ENCODE results near the gene GPX2. TPM values are rescaled to one million over a fixed set of nuclear protein-coding genes. Genes with fewer than 3 reads are reported as not detected.

Gene GPX2
- total RNA-seq, 1 experiment from 2014 or later: 4.3 TPM

- no TSS peak for BruUV-seq (replicated peaks)
- no peaks in the 10 kb centered on the region for H3K36me3 ChIP-seq (ENCODE audit: low read depth, low read length)
- peak; percentile 100 for ATAC-seq
- H2AFZ ChIP-seq (ENCODE audit: low read length): no peak overlapping the region
- no peaks in the 10 kb centered on the region for H3F3A ChIP-seq (ENCODE audit: low read length, unreplicated experiment)
- no peak overlapping the region for H3K27ac ChIP-seq (ENCODE audit: low read length)
- H3K4me2 ChIP-seq (ENCODE audit: low read length): no peak overlapping the region
- intact Hi-C loops (cut with micrococcal nuclease): loop anchor here (5.0 to 10.0 kb wide), 5 partner anchors 70 to 547 kb away; no protein-coding TSS in a partner anchor
- DNase-seq: peak; percentile 88
- H3K9me2 ChIP-seq (replicated peaks; ENCODE audit: low read length): no peaks in the 10 kb centered on the region
- CTCF ChIA-PET: interaction anchor here (0.5 to 4.7 kb wide), 20 partner anchors 11 to 548 kb away, joined by 3 to 67 read pairs (median 4); no protein-coding TSS in a partner anchor
- H3K27me3 ChIP-seq (ENCODE audit: low read length): no peaks in the 10 kb centered on the region
- no peaks in the 10 kb centered on the region for H4K20me1 ChIP-seq (ENCODE audit: low read length)
- POLR2A ChIA-PET (ENCODE audit: unreplicated experiment): interaction anchor here (0.5 to 0.6 kb wide), 3 partner anchors 13 to 389 kb away, joined by 3 to 11 read pairs (median 4); no protein-coding TSS in a partner anchor
- no peak overlapping the region for H3K9ac ChIP-seq (ENCODE audit: low read length)
- no peaks in the 10 kb centered on the region for H3K79me2 ChIP-seq (ENCODE audit: low read length)
- H3K9me3 ChIP-seq (ENCODE audit: low read length): no peaks in the 10 kb centered on the region
- no peaks in the 10 kb centered on the region for H3K4me1 ChIP-seq (ENCODE audit: insufficient read depth, low read length)
- peak; percentile 85 for TF ChIP-seq CTCF (conservative IDR thresholded peaks at IDR 0.05; ENCODE audit: low read depth, low read length)
- TF ChIP-seq EZH2 (IDR thresholded peaks at IDR 0.05; ENCODE audit: low read length, unreplicated experiment): no peak
- no peak overlapping the region for H3K4me3 ChIP-seq (ENCODE audit: low read length)
Observed at GRCh38 chr14:64891839-64892375, 50.6 kb downstream of the GPX2 start.

DNA sequence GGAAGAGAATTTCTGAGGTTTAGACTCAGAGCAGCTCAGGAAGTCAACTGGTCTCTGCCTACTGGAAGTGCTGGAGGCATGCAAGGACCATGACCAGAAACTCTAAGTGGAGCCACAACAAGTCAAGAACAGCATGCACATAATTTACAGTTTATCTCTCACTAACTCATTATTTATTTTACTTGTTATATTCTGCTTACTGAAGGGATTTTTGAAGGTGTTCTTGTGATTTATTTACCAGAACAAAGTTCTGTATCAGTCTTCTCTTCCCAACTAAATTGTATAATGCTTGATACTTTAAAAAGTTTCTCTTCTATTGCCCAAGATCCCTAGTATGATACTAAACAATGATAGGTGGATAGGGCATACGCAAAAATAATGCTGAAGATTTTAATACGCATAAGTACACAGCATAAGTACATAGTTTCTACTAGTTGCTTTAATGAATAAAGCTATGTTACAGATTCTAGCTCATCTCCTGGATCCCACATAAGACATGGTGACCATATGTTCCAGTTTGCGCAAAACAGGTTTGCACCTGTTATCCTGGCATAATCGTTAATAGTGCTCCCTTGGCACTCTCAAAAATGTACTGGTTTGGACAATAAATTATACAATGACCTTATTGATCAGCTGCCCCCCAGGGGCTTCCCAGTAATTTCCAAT is 51.2 kb downstream of the GPX2 start:
- Histone ChIP-seq H3K79me2 (ENCODE audit: low read length) (no peaks in the 10 kb centered on the region), H3K36me3 (ENCODE audit: low read depth, low read length) (no peaks in the 10 kb centered on the region), H3K9me3 (ENCODE audit: low read length) (no peaks in the 10 kb centered on the region), H3K9me2 (replicated peaks; ENCODE audit: low read length) (no peaks in the 10 kb centered on the region), H3K27ac (ENCODE audit: low read length) (no peak overlapping the region), H3F3A (ENCODE audit: low read length, unreplicated experiment) (no peaks in the 10 kb centered on the region), H3K4me3 (ENCODE audit: low read length) (no peak overlapping the region), H4K20me1 (ENCODE audit: low read length) (no peaks in the 10 kb centered on the region), H3K4me2 (ENCODE audit: low read length) (no peak overlapping the region), H3K27me3 (ENCODE audit: low read length) (no peaks in the 10 kb centered on the region), H2AFZ (ENCODE audit: low read length) (no peak overlapping the region), H3K4me1 (ENCODE audit: insufficient read depth, low read length) (no peaks in the 10 kb centered on the region), H3K9ac (ENCODE audit: low read length) (no peak overlapping the region)
- CTCF ChIA-PET: interaction anchor here (0.5 to 4.7 kb wide), 15 partner anchors 8 to 547 kb away, joined by 3 to 67 read pairs (median 6); no protein-coding TSS in a partner anchor
- DNase-seq (no peak), ATAC-seq (peak; percentile 29)
- BruUV-seq (replicated peaks): no TSS peak
- POLR2A ChIA-PET (ENCODE audit: unreplicated experiment): interaction anchor here (0.5 to 0.6 kb wide), 3 partner anchors 14 to 110 kb away, joined by 3 to 6 read pairs (median 4); no protein-coding TSS in a partner anchor
- intact Hi-C loops (cut with micrococcal nuclease): loop anchor here (5.0 to 10.0 kb wide), 5 partner anchors 69 to 547 kb away; no protein-coding TSS in a partner anchor
- TF ChIP-seq CTCF (conservative IDR thresholded peaks at IDR 0.05; ENCODE audit: low read depth, low read length) (no peak), EZH2phosphoT487 (IDR thresholded peaks at IDR 0.05; ENCODE audit: borderline replicate concordance, low read length) (no peak), EZH2 (IDR thresholded peaks at IDR 0.05; ENCODE audit: low read length, unreplicated experiment) (no peak)

DNA sequence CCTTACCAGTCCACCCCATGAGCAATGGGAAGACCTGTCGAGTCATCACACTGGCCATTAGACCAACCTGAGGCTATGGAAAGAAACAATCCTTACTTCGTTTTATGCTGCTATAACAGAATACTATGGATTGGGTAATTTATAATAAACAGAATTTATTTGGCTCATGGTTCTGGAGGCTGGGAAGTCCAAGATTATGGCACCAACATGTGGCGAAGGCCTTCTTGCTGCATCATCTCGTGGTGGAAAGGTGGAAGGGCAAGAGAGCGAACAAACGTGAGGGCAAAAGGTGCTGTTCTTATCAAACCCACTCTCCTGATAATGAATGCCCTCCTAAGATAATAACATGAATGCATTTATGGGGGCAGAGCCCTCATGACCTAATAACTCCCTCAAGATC is 53.2 kb downstream of the GPX2 start:
- Histone ChIP-seq H2AFZ (ENCODE audit: low read length) (no peak overlapping the region), H3K9me2 (replicated peaks; ENCODE audit: low read length) (no peaks in the 10 kb centered on the region), H3K36me3 (ENCODE audit: low read depth, low read length) (no peaks in the 10 kb centered on the region), H3K4me1 (ENCODE audit: insufficient read depth, low read length) (no peaks in the 10 kb centered on the region), H3K9ac (ENCODE audit: low read length) (no peak overlapping the region), H3K79me2 (ENCODE audit: low read length) (no peaks in the 10 kb centered on the region), H3K9me3 (ENCODE audit: low read length) (no peaks in the 10 kb centered on the region), H3F3A (ENCODE audit: low read length, unreplicated experiment) (no peaks in the 10 kb centered on the region), H3K4me3 (ENCODE audit: low read length) (no peak overlapping the region), H3K27ac (ENCODE audit: low read length) (no peak overlapping the region), H3K27me3 (ENCODE audit: low read length) (0 out of 2 replicates have a peak, but pooled peaks cover 2% of the 10 kb centered on the region), H3K4me2 (ENCODE audit: low read length) (no peak overlapping the region), H4K20me1 (ENCODE audit: low read length) (no peaks in the 10 kb centered on the region)
- no peak for TF ChIP-seq EZH2phosphoT487 (IDR thresholded peaks at IDR 0.05; ENCODE audit: borderline replicate concordance, low read length)
- ChIA-PET POLR2A (ENCODE audit: unreplicated experiment) (no interaction called here), CTCF (interaction anchor here (0.5 to 4.7 kb wide), 2 partner anchors 88 to 369 kb away, joined by 4 to 42 read pairs; no protein-coding TSS in a partner anchor)
- no peak for ATAC-seq
- no TSS peak for BruUV-seq (replicated peaks)
- intact Hi-C loops (cut with micrococcal nuclease): no loop called here
- peak; percentile 17 for DNase-seq

Other genes starting within 250 kb of the GPX2 start
- gene PLEKHG3, start 238.3 kb downstream of the GPX2 start, total RNA-seq (2014; rRNA removed): 49.6 and 64.0 TPM in 2 replicates
- gene SPTB, start 62.8 kb downstream of the GPX2 start, total RNA-seq (2014; rRNA removed): 2.3 and 3.6 TPM in 2 replicates
- 44.0 and 50.3 TPM in 2 replicates for gene CHURC1, start 28.3 kb downstream of the GPX2 start, total RNA-seq (2014; rRNA removed)
- gene RAB15, start 29.6 kb upstream of the GPX2 start, total RNA-seq (2014; rRNA removed): 20.6 and 27.0 TPM in 2 replicates
- gene FNTB, start 44.1 kb upstream of the GPX2 start, total RNA-seq (2014; rRNA removed): 19.5 and 28.1 TPM in 2 replicates
- gene MAX, start 159.8 kb upstream of the GPX2 start, total RNA-seq (2014; rRNA removed): 58.8 and 68.9 TPM in 2 replicates

All from PC-3 (cell line).